MCF 10A (cell line): ENCODE data around the gene FCRL1. TPM values are rescaled to one million over a fixed set of nuclear protein-coding genes. Genes with fewer than 3 reads are reported as not detected.

Experiments used
- BruUV-seq: library from RNA; stranded (reverse); fragments of 400-500 nt; replicated peaks from 2 replicates; lab custom pipeline; 2021; lab: Mats Ljungman, UMichigan
- CTCF ChIA-PET: fragments of 300-600 bp; sonication (Branson Sonifier 250); formaldehyde crosslinking; extraction: SDS; loops from one replicate; lab custom pipeline; 2021; ENCODE audit warnings: antibody characterized with exemption, inconsistent platforms; lab: Yijun Ruan, JAX
- POLR2A ChIA-PET: fragments of 300-600, 350-650 bp; sonication (Branson Sonifier 250); formaldehyde crosslinking; extraction: SDS; loops from one replicate; lab custom pipeline; 2020; ENCODE audit warnings: antibody characterized with exemption, inconsistent platforms; lab: Yijun Ruan, JAX
- DNase-seq: peaks from one replicate; pipeline ENCODE4 v3.0.0-alpha.2; 2018; ENCODE audit not compliant: unreplicated experiment
- H3K27ac Mint-ChIP-seq: one replicate; pipeline ENCODE4 v1.8.0; 2022; ENCODE audit warnings: mild to moderate bottlenecking, low read depth, mixed read lengths; ENCODE audit not compliant: unreplicated experiment
- H3K27me3 Mint-ChIP-seq: one replicate; pipeline ENCODE4 v1.8.0; 2022; ENCODE audit warnings: mixed read lengths; ENCODE audit not compliant: insufficient read depth, unreplicated experiment
- H3K36me3 Mint-ChIP-seq: one replicate; pipeline ENCODE4 v1.8.0; 2022; ENCODE audit warnings: mild to moderate bottlenecking, moderate library complexity, mixed read lengths; ENCODE audit not compliant: insufficient read depth, unreplicated experiment
- H3K4me1 Mint-ChIP-seq: one replicate; pipeline ENCODE4 v1.8.0; 2022; ENCODE audit warnings: mixed read lengths; ENCODE audit not compliant: insufficient read depth, unreplicated experiment
- H3K4me3 Mint-ChIP-seq: one replicate; pipeline ENCODE4 v1.8.0; 2022; ENCODE audit warnings: mild to moderate bottlenecking, moderate library complexity, mixed read lengths; ENCODE audit not compliant: unreplicated experiment
- H3K9me3 Mint-ChIP-seq: one replicate; pipeline ENCODE4 v1.8.0; 2022; ENCODE audit warnings: mixed read lengths; ENCODE audit not compliant: unreplicated experiment
- CTCF ChIP-seq: fragments of 200-600 bp; IDR thresholded peaks from one replicate; pipeline ENCODE4 v1.8.0; 2022; ENCODE audit warnings: antibody characterized with exemption, mild to moderate bottlenecking; ENCODE audit not compliant: unreplicated experiment
- intact Hi-C: fragments of 100-400 bp; cut with micrococcal nuclease; formaldehyde crosslinking; loops from 2 replicates; pipeline ENCODE4 v1.14.1; 2022
- total RNA-seq: library from RNA; stranded (reverse); gene quantifications from 2 replicates; pipeline ENCODE4 v1.2.3, GENCODE V29; 2022

Gene FCRL1
- total RNA-seq, 1 experiment from 2014 or later, result not detected

GRCh38 chr1:157833145-157833544, 13.2 kb upstream of the FCRL1 start:
- Mint-ChIP-seq H3K9me3 (no peaks in the 10 kb centered on the region), H3K4me3 (no peak overlapping the region), H3K27me3 (peaks cover 42% of the 10 kb centered on the region), H3K27ac (no peak overlapping the region), H3K4me1 (no peaks in the 10 kb centered on the region), H3K36me3 (no peaks in the 10 kb centered on the region)
- DNase-seq, result no peak
- ChIA-PET POLR2A (no interaction called here), CTCF (no interaction called here)
- intact Hi-C loops, result no loop called here
- no peak for TF ChIP-seq CTCF
- no TSS peak for BruUV-seq

GRCh38 chr1:157831968-157832626, 12.2 kb upstream of the FCRL1 start:
- Mint-ChIP-seq H3K4me3 (no peak overlapping the region), H3K36me3 (no peaks in the 10 kb centered on the region), H3K27ac (no peak overlapping the region), H3K4me1 (no peaks in the 10 kb centered on the region), H3K9me3 (no peaks in the 10 kb centered on the region), H3K27me3 (peaks cover 46% of the 10 kb centered on the region)
- ChIA-PET CTCF (interaction anchor here (0.6 to 1.3 kb wide), 5 partner anchors 13 to 293 kb away, joined by 3 to 6 read pairs (median 3); no protein-coding TSS in a partner anchor), POLR2A (interaction anchor here (0.7 kb wide), 1 partner anchor 821 kb away, joined by 3 read pairs; no protein-coding TSS in a partner anchor)
- no peak for DNase-seq
- no peak for TF ChIP-seq CTCF
- BruUV-seq, result no TSS peak
- intact Hi-C loops, result no loop called here

DNA sequence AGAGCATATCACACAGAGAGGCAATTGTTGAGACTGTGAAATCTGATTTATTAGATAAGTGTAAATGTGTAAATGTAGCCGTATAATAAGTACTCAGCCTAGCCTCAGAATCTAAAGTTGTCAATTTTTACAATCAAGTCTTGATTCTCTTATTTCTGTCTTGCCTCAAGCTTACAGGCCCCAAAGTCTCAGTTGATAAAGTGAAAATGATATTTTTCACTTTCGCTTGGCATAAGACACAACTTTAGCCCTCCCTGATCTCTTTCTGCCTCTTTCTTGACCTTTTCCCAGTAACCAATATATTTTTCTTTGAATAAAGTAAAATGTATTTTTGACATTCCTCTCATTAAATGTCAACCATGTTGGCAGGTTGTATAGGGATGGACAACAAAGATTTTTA, 11.0 kb upstream of the FCRL1 start:
- DNase-seq, result no peak
- CTCF ChIA-PET, result interaction anchor here (0.6 to 1.3 kb wide), 5 partner anchors 14 to 373 kb away, joined by 3 to 6 read pairs (median 4); no protein-coding TSS in a partner anchor
- Mint-ChIP-seq H3K4me1 (no peaks in the 10 kb centered on the region), H3K9me3 (no peaks in the 10 kb centered on the region), H3K27me3 (peaks cover 43% of the 10 kb centered on the region), H3K36me3 (no peaks in the 10 kb centered on the region), H3K4me3 (no peak overlapping the region), H3K27ac (no peak overlapping the region)
- POLR2A ChIA-PET, result no interaction called here
- intact Hi-C loops, result no loop called here
- no peak for TF ChIP-seq CTCF
- BruUV-seq, result no TSS peak

DNA sequence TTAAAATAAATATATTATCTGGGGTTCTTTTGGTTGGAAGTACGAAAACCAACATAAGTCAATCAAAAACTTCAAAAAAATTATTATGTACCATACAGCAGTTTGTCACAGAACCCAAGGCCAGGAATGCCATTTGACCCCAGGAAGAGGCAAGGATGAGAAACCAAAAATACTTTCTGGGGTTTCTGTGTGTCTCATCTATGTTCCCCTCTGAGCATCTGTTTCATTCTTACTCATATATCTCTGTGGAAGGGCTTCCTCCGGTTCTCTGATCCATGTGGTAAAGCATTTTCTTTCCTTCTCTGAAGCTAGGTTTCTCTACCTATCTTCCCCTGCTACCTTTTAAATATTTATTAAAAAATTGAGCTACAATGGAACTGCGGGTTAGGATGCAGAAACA, 9.8 kb upstream of the FCRL1 start:
- Mint-ChIP-seq H3K4me1 (no peaks in the 10 kb centered on the region), H3K9me3 (no peaks in the 10 kb centered on the region), H3K27ac (no peak overlapping the region), H3K27me3 (peaks cover 45% of the 10 kb centered on the region), H3K4me3 (no peak overlapping the region), H3K36me3 (no peaks in the 10 kb centered on the region)
- POLR2A ChIA-PET, result no interaction called here
- CTCF ChIA-PET, result interaction anchor here (0.6 to 1.5 kb wide), 3 partner anchors 9 to 296 kb away, joined by 4 read pairs; no protein-coding TSS in a partner anchor
- intact Hi-C loops, result no loop called here
- DNase-seq, result no peak
- no peak for TF ChIP-seq CTCF
- no TSS peak for BruUV-seq
